Psoas muscle (tissue), 8 donors: Measurements from ENCODE around the gene TMOD1. TPM values are rescaled to one million over a fixed set of nuclear protein-coding genes. Genes with fewer than 3 reads are reported as not detected.

Experiments used
- ATAC-seq, 4 donors: fragments of 200-7000 bp; cut with Tn5 transposase; one replicate each; pipeline ENCODE4 v1.9.1; 2020; ENCODE audit warnings: moderate library complexity in 3 of 4, mild to moderate bottlenecking in 2 of 4
- DNase-seq, 2 donors: peaks; one replicate each; pipeline ENCODE4 v3.0.0-alpha.2; 2020
- H3K27ac ChIP-seq: fragments of 200-600 bp; one replicate; pipeline ENCODE4 v1.8.0; 2022
- H3K27me3 ChIP-seq, 3 donors: fragments of 200-600 bp in 1 of 3; one replicate each; pipeline versions ENCODE4 v1.6.1 to v1.8.0; 2013 to 2022; ENCODE audit warnings: low read length in 2 of 3, mild to moderate bottlenecking in 2 of 3, moderate library complexity in 1 of 3; ENCODE audit not compliant: insufficient read depth in 3 of 3
- H3K36me3 ChIP-seq, 2 donors: fragments of 200-600 bp in 1 of 2; one replicate each; pipeline versions ENCODE4 v1.6.1 to v1.8.0; 2013 to 2022; ENCODE audit warnings: low read depth in 1 of 2, mild to moderate bottlenecking in 1 of 2, moderate library complexity in 1 of 2; ENCODE audit not compliant: insufficient read depth in 1 of 2
- H3K4me1 ChIP-seq: fragments of 200-600 bp; one replicate; pipeline ENCODE4 v1.8.0; 2022
- H3K4me3 ChIP-seq: fragments of 200-600 bp; one replicate; pipeline ENCODE4 v1.8.0; 2022; ENCODE audit warnings: mild to moderate bottlenecking
- H3K9me3 ChIP-seq: fragments of 200-600 bp; one replicate; pipeline ENCODE4 v1.8.0; 2022
- WGBS, 3 donors: extraction: QIAGEN DNeasy Blood & Tissue Kit; methylation state at CpG; one replicate each; pipeline versions ENCODE4 v1.1.6 to v1.1.7; 2013; 5-methylcytosine and 5-hydroxymethylcytosine counted together
- intact Hi-C, 2 donors: fragments of 100-400 bp; cut with DNase I; formaldehyde crosslinking; loops; one replicate each; pipeline versions ENCODE4 v1.11.0 to v1.14.2; 2022
- polyA plus RNA-seq, 3 donors: library from polyadenylated mRNA; stranded (reverse); fragments of 200-250 nt; gene quantifications; one replicate each; pipeline ENCODE4 v1.2.3, GENCODE V29; 2013
- total RNA-seq, 4 donors: library from RNA; stranded (reverse); fragmentation: NEBNext Ultra II Directional in 2 of 4; extraction: Animal tissue kit (Norgen Biotek cat#: 25700) in 2 of 4; gene quantifications; one replicate each; pipeline versions ENCODE4 v1.2.1 to v1.2.4, GENCODE V29; 2021 to 2023
- TF ChIP-seq, protein P1 (sequence below): fragments of 200-600 bp; IDR thresholded peaks from one replicate; pipeline ENCODE4 v1.8.0; 2022; ENCODE audit warnings: antibody characterized with exemption
- donor health status: healthy with polysubstance abuse.
- donor health status: DM: no; HTN: no; CAD: no; lungs with moderate emphysema.
- donor health status: Bipolar disorder and iron deficiency.
- donor health status: healthy.
- donor health status: DM: yes; HTN: yes; CAD: no.
- donor health status: DM: no; HTN: no; CAD: no.
- donor health status: DM: no; HTN: no; CAD: no.
- donor health status: DM: yes; HTN: yes; CAD: no.

TMOD1 gene
- total and polyA plus RNA-seq, 7 donors: 65.4 to 286 (median 156) TPM

DNA sequence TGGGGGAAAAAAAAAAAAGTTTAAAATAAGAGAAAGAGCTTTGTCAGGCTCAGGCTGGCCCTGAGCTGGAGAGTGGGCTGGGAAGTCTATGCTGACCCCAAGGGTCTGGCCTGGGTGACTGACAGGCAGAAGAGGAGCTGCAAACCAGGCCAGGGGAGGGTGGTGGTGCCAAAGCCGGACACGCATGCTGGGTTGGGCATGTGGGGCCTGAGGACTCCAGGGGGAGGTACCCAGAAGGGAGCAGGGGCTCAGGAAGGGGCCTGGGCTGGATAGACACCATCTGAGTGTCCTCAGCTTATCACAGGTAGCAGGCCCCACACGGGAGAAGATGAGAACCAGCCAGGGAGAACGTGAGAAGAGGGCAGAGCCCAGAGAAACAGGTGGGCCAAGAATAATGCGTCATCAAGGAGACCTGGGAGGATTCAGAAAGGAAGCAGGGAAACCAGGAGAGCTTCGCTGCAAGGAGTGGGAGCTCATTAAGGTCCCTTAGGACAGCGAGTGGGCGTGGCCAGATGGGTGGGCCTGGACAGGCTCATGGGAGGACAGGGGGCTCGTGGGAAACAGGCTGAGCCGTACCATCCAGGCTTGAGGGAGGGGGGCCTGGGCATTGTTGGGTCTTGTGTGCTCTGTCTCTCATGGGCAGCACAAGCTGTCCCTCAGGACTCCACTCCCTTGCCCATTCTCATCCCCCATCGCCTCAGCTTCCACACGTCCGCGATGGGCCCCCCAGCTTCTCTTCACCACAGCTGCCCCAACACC is 16.0 kb downstream of the TMOD1 start:
- no peak for DNase-seq
- WGBS, 3 donors: 62 to 80% (median 63%) methylated on average over 14 of the region's 14 CpGs
- intact Hi-C loops: no loop called here
- Histone ChIP-seq H3K27ac (peak overlapping the region; percentile 88), H3K36me3 (peaks cover 0 to 10% of the 10 kb centered on the region in 2 donors), H3K27me3 (no peaks in the 10 kb centered on the region), H3K9me3 (no peaks in the 10 kb centered on the region), H3K4me1 (peaks cover 80% of the 10 kb centered on the region), H3K4me3 (no peak overlapping the region)
- TF ChIP-seq, protein P1, sequence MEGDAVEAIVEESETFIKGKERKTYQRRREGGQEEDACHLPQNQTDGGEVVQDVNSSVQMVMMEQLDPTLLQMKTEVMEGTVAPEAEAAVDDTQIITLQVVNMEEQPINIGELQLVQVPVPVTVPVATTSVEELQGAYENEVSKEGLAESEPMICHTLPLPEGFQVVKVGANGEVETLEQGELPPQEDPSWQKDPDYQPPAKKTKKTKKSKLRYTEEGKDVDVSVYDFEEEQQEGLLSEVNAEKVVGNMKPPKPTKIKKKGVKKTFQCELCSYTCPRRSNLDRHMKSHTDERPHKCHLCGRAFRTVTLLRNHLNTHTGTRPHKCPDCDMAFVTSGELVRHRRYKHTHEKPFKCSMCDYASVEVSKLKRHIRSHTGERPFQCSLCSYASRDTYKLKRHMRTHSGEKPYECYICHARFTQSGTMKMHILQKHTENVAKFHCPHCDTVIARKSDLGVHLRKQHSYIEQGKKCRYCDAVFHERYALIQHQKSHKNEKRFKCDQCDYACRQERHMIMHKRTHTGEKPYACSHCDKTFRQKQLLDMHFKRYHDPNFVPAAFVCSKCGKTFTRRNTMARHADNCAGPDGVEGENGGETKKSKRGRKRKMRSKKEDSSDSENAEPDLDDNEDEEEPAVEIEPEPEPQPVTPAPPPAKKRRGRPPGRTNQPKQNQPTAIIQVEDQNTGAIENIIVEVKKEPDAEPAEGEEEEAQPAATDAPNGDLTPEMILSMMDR: no peak
- no peak for ATAC-seq

DNA sequence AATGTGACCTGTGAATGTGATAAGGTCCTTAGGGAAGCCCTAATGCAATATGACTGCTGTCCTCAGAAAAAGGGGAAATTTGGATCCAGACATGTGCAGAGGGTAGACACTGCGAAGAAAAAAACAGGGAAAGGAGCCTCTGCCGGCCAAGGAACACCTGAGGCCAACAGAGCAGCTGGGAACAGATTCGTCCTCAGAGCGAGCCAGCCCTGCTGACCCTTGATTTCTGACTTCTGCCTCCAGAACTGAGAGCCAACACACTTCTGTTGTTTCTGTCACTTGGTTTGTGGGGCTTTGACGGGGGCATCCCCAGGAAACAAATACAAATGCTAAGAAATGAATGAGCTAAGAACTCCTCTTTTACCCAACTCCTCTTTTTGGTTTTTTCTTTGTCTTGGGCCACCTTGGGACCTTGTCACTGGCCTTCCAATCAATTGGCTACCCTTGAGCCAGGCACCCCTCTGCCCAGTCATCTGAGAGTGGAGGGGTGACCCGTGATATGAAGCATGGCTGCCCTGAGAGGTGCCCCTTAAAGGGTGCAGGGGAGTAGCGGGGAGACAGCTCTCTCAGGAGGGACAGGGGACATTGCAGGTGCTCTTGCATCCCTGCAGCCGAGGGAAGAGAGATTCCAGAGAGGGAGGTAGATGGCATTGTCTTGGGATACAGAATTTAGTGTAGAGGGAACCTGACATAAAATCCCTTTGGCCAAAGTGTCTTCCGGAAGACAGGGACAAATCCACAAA is 16.9 kb downstream of the TMOD1 start:
- Histone ChIP-seq H3K4me3 (no peak overlapping the region), H3K36me3 (peaks cover 0 to 10% of the 10 kb centered on the region in 2 donors), H3K27me3 (no peaks in the 10 kb centered on the region), H3K4me1 (peaks cover 89% of the 10 kb centered on the region), H3K27ac (peak overlapping the region; percentile 88), H3K9me3 (no peaks in the 10 kb centered on the region)
- TF ChIP-seq, protein P1: no peak
- DNase-seq: no peak
- ATAC-seq: peak in 3 of 4 donors; percentile 1 to 4 (median 3)
- 47 to 67% (median 62%) methylated on average over 9 of the region's 9 CpGs for WGBS, 3 donors
- intact Hi-C loops: no loop called here

DNA sequence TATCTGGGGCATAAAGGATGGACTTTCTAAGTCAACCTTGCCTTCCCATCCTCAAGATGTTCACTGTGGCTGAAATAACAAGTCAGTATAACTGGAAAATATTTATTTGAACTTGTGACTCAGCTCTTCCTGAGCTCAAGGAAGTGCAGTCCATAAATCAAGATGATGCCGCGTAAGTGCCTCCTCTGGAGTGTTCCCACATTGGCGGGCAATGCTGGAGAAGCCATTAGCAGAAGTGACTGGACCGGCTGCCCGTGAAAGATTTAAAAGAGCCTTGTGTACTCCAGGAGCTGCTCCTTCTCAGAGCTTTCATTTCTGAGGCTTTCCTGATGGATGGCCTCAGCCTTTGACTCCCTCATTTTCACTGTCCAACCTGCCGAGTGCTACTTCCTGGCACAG is 17.4 kb downstream of the TMOD1 start:
- Histone ChIP-seq H3K4me3 (peak overlapping the region; percentile 37), H3K27ac (peak overlapping the region; percentile 88), H3K4me1 (peaks cover 91% of the 10 kb centered on the region), H3K36me3 (peaks cover 0 to 10% of the 10 kb centered on the region in 2 donors), H3K9me3 (no peaks in the 10 kb centered on the region), H3K27me3 (no peaks in the 10 kb centered on the region)
- intact Hi-C loops: no loop called here
- TF ChIP-seq, protein P1: no peak
- WGBS, 3 donors: 3 to 4% (median 4%) methylated on average over 6 of the region's 6 CpGs
- peak; percentile 65 to 85 (median 80) for ATAC-seq
- peak; percentile 57 to 84 for DNase-seq

DNA sequence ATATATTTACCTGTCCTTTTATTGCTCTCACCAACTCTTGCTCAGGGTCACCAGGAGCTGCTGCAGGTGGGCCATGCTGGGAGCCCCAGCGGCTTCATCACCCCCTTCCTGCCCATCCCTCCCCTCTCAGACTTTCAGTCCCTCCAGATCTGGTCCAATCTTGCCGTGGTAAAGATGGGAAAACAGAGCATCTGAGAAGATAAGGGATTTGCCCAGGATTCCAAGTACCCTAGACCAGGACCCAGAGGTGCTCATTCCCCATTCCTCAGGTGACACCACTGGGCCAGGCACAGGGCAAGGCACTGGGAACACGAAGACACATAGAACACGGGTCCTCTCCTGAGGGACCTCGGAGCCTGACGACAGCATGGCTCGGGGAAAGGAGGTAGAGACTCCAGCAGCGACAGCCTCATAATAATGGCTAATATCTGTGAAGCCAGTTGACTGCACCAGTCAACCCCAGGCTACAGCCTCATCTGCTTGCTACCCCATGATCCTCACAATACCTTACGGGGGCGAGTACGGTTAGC is 18.0 kb downstream of the TMOD1 start:
- intact Hi-C loops: no loop called here
- Histone ChIP-seq H3K4me1 (peaks cover 92% of the 10 kb centered on the region), H3K36me3 (peaks cover 0 to 11% of the 10 kb centered on the region in 2 donors), H3K27me3 (no peaks in the 10 kb centered on the region), H3K4me3 (peak overlapping the region; percentile 37), H3K9me3 (no peaks in the 10 kb centered on the region), H3K27ac (peak overlapping the region; percentile 88)
- TF ChIP-seq, protein P1: no peak
- ATAC-seq: no peak
- 75 to 90% (median 87%) methylated on average over 11 of the region's 11 CpGs for WGBS, 3 donors
- no peak for DNase-seq
